ENCODE measurements around the gene AGAP1. TPM values are rescaled to one million over a fixed set of nuclear protein-coding genes. Genes with fewer than 3 reads are reported as not detected.

AGAP1 gene
- total and polyA plus RNA-seq, 2 donors (not counting 3 experiments of a cell fraction or from before 2014, with no cell fraction given): 10.2 to 20.9 TPM

DNA sequence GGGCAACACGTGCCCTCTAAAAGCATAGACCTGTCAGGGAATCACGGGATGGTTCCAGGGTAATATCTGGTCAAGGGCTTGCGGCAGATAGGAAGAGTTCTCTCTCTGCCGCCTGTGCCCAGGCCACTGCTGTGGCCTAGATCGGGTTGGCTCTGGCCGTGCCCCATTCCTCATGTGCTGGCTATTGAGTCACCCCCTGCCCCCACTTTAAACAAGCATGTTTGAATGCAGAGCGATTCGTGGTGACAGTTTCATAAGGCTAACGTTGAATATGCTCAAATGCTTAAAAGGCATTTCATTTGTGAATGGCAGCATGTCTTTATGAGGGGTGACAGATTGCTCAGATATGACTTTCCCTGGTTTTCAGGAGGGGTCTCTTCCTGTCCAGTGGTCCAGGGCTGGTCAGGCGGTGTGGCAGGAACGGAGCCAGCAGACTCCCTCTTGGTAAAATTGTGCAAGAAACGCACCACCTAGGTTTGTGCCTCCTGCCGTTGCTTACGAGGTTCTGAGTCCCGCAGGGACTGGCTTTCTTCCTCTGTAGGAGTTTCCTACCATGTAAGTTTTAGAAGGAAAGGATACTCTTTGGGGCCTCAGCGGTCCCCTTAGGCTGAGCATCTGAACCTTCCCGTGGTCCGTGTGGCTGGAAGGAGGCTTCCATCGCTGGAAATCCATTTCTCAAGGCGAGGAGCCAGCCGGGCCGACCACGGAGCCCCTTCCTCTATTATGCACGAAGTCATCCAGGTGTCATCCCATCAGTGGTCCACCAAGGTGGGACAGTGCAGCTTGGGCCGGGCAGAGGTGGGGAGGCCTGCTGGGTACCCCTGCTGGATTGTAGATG, 50.2 kb downstream of the AGAP1 start:
- no peak for TF ChIP-seq POLR2AphosphoS5 (IDR thresholded peaks at IDR 0.05; ENCODE audit: insufficient read depth, low read depth, low read length)
- no peak for TF ChIP-seq POLR2A (IDR thresholded peaks at IDR 0.05; ENCODE audit: low read depth, low read length)
- no TSS peak for BruUV-seq (replicated peaks)
- H4K20me1 ChIP-seq (replicated peaks; ENCODE audit: control insufficient read depth, extremely low read depth, insufficient read depth, low read length): no peaks in the 10 kb centered on the region

DNA sequence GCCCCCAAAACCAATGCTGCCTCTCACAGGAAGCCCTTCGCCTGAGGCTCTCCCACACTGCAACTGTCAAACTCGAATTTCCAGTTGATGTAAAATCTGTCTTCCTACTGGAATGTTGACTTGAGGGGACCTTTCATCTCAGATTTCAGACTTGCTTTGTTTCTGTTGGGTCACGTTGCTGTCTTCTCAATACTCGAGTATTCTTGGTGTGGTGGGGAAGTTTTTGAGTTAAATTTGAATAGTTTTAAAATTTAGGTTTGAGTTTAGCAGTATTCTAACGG, 50.8 kb downstream of the AGAP1 start:
- H3K4me1 ChIP-seq (ENCODE audit: control insufficient read depth, extremely low read depth, insufficient read depth, low read length): no peaks in the 10 kb centered on the region
- H3K9me3 ChIP-seq (replicated peaks; ENCODE audit: control insufficient read depth, insufficient read depth, low read length): no peaks in the 10 kb centered on the region
- no peak overlapping the region for H2AFZ ChIP-seq (ENCODE audit: low read depth, low read length)
- ChIA-PET POLR2A (no interaction called here), CTCF (no interaction called here)
- dilution Hi-C loops (cut with MboI; ENCODE audit: extremely low pct_ligation_motif_present, low sequenced_read_pairs): no loop called here
- no peaks in the 10 kb centered on the region for H3K36me3 ChIP-seq (ENCODE audit: control insufficient read depth in 2 of 2, extremely low read depth in 1 of 2, insufficient read depth in 2 of 2, low read length in 2 of 2)
- H3K27me3 ChIP-seq (ENCODE audit: control insufficient read depth in 2 of 2, insufficient read depth in 2 of 2, low read length in 2 of 2): no peaks in the 10 kb centered on the region
- H3K9ac ChIP-seq (replicated peaks; ENCODE audit: extremely low read depth, insufficient read depth, low read length): no peak overlapping the region
- no TSS peak for BruUV-seq (replicated peaks)
- no peak for DNase-seq (ENCODE audit: low read depth, low spot score)
- no peak overlapping the region for H3K27ac ChIP-seq (ENCODE audit: insufficient read depth, low read depth, low read length)
- H3K9me1 ChIP-seq (replicated peaks; ENCODE audit: control insufficient read depth, extremely low read depth, insufficient read depth, low read length): no peaks in the 10 kb centered on the region
- no peaks in the 10 kb centered on the region for H4K20me1 ChIP-seq (replicated peaks; ENCODE audit: control insufficient read depth, extremely low read depth, insufficient read depth, low read length)
- H3K4me2 ChIP-seq (ENCODE audit: insufficient read depth, low read length): no peak overlapping the region
- intact Hi-C loops (cut with micrococcal nuclease): no loop called here
- no peak for TF ChIP-seq MYC (IDR thresholded peaks at IDR 0.05; ENCODE audit: low read depth, low read length)
- no peak for TF ChIP-seq JUN (IDR thresholded peaks at IDR 0.05; ENCODE audit: borderline replicate concordance, insufficient read depth, insufficient read length, low read depth)
- no peak for TF ChIP-seq GATA2 (IDR thresholded peaks at IDR 0.05; ENCODE audit: insufficient read depth, insufficient read length, low read depth, low read length)
- no peak for TF ChIP-seq EZH2 (IDR thresholded peaks at IDR 0.05; ENCODE audit: borderline replicate concordance, low read depth, low read length, severe bottlenecking)
- TF ChIP-seq, protein P1, sequence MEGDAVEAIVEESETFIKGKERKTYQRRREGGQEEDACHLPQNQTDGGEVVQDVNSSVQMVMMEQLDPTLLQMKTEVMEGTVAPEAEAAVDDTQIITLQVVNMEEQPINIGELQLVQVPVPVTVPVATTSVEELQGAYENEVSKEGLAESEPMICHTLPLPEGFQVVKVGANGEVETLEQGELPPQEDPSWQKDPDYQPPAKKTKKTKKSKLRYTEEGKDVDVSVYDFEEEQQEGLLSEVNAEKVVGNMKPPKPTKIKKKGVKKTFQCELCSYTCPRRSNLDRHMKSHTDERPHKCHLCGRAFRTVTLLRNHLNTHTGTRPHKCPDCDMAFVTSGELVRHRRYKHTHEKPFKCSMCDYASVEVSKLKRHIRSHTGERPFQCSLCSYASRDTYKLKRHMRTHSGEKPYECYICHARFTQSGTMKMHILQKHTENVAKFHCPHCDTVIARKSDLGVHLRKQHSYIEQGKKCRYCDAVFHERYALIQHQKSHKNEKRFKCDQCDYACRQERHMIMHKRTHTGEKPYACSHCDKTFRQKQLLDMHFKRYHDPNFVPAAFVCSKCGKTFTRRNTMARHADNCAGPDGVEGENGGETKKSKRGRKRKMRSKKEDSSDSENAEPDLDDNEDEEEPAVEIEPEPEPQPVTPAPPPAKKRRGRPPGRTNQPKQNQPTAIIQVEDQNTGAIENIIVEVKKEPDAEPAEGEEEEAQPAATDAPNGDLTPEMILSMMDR (IDR thresholded peaks at IDR 0.05; ENCODE audit: extremely low read depth in 1 of 2, insufficient read depth in 1 of 2, low read depth in 1 of 2, low read length in 2 of 2): no peak
- no peak for TF ChIP-seq POLR2AphosphoS5 (IDR thresholded peaks at IDR 0.05; ENCODE audit: insufficient read depth, low read depth, low read length)
- no peak for TF ChIP-seq POLR2A (IDR thresholded peaks at IDR 0.05; ENCODE audit: low read depth, low read length)
- TF ChIP-seq, protein P2, sequence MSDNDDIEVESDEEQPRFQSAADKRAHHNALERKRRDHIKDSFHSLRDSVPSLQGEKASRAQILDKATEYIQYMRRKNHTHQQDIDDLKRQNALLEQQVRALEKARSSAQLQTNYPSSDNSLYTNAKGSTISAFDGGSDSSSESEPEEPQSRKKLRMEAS (IDR thresholded peaks at IDR 0.05; ENCODE audit: insufficient read depth, insufficient read length): no peak
- TF ChIP-seq FOS (IDR thresholded peaks at IDR 0.05; ENCODE audit: borderline replicate concordance, insufficient read depth, low read length): no peak
- no peak overlapping the region for H3K4me3 ChIP-seq (replicated peaks in 1 of 3; ENCODE audit: insufficient read depth in 1 of 3, low read depth in 1 of 3, low read length in 3 of 3)
- no peak for FAIRE-seq
- H3K79me2 ChIP-seq (ENCODE audit: control insufficient read depth, insufficient read depth, low read length): no peaks in the 10 kb centered on the region

More for the DNA sequence above, 50.2 kb downstream of the AGAP1 start:
- no peaks in the 10 kb centered on the region for H3K27me3 ChIP-seq (ENCODE audit: control insufficient read depth in 2 of 2, insufficient read depth in 2 of 2, low read length in 2 of 2)
- DNase-seq (ENCODE audit: low read depth, low spot score) (no peak), FAIRE-seq (no peak)
- no peak overlapping the region for H3K4me3 ChIP-seq (replicated peaks in 1 of 3; ENCODE audit: insufficient read depth in 1 of 3, low read depth in 1 of 3, low read length in 3 of 3)
- H3K79me2 ChIP-seq (ENCODE audit: control insufficient read depth, insufficient read depth, low read length): no peaks in the 10 kb centered on the region
- H3K9me3 ChIP-seq (replicated peaks; ENCODE audit: control insufficient read depth, insufficient read depth, low read length): no peaks in the 10 kb centered on the region
- H3K4me2 ChIP-seq (ENCODE audit: insufficient read depth, low read length): no peak overlapping the region
- no peaks in the 10 kb centered on the region for H3K9me1 ChIP-seq (replicated peaks; ENCODE audit: control insufficient read depth, extremely low read depth, insufficient read depth, low read length)
- dilution Hi-C loops (cut with MboI; ENCODE audit: extremely low pct_ligation_motif_present, low sequenced_read_pairs) (no loop called here), intact Hi-C loops (cut with micrococcal nuclease) (no loop called here)
- no peak overlapping the region for H3K27ac ChIP-seq (ENCODE audit: insufficient read depth, low read depth, low read length)
- no peaks in the 10 kb centered on the region for H3K4me1 ChIP-seq (ENCODE audit: control insufficient read depth, extremely low read depth, insufficient read depth, low read length)
- CTCF ChIA-PET: no interaction called here
- POLR2A ChIA-PET: no interaction called here
- no peaks in the 10 kb centered on the region for H3K36me3 ChIP-seq (ENCODE audit: control insufficient read depth in 2 of 2, extremely low read depth in 1 of 2, insufficient read depth in 2 of 2, low read length in 2 of 2)
- H2AFZ ChIP-seq (ENCODE audit: low read depth, low read length): no peak overlapping the region
- H3K9ac ChIP-seq (replicated peaks; ENCODE audit: extremely low read depth, insufficient read depth, low read length): no peak overlapping the region

Data from endothelial cell of umbilical vein (primary cell).